SK-N-SH treated with all-trans-retinoic acid at 6 μM for 48 hours (cell line): ENCODE results near the gene CDC42SE2.

Experiments
- ATAC-seq: fragments of 200-7000 bp; cut with Tn5 transposase; 3 replicates; pipeline ENCODE4 v1.9.1; 2020; ENCODE audit warnings: mild to moderate bottlenecking, moderate library complexity
- ARNTL ChIP-seq: fragments of 450-650 bp; formaldehyde crosslinking; IDR thresholded peaks from 2 replicates; pipeline ENCODE4 v1.5.0; 2020; ENCODE audit warnings: low read depth, mild to moderate bottlenecking, moderate library complexity, borderline replicate concordance
- BACH2 ChIP-seq: fragments of 250-450 bp; sonication (Bioruptor Pico); IDR thresholded peaks from 2 replicates; pipeline ENCODE4 v1.9.0; 2021; ENCODE audit warnings: mild to moderate bottlenecking, borderline replicate concordance
- CSDC2 ChIP-seq: fragments of 250-450 bp; sonication (Bioruptor Pico); IDR thresholded peaks from 2 replicates; pipeline ENCODE4 v1.5.0; 2020; ENCODE audit warnings: mild to moderate bottlenecking, moderate library complexity
- ESRRG ChIP-seq: fragments of 250-450 bp; sonication (Bioruptor Pico); IDR thresholded peaks from 2 replicates; pipeline ENCODE4 v1.6.1; 2021; ENCODE audit warnings: mild to moderate bottlenecking
- GLIS3 ChIP-seq: fragments of 250-450 bp; sonication (Bioruptor Pico); IDR thresholded peaks from 2 replicates; pipeline ENCODE4 v1.5.0; 2020; ENCODE audit warnings: mild to moderate bottlenecking, moderate library complexity
- ISL1 ChIP-seq: fragments of 250-450 bp; sonication (Bioruptor Pico); IDR thresholded peaks from 2 replicates; pipeline ENCODE4 v2.1.2; 2022; ENCODE audit warnings: mild to moderate bottlenecking, moderate library complexity
- OSR1 ChIP-seq: fragments of 250-450 bp; sonication (Bioruptor Pico); IDR thresholded peaks from 2 replicates; pipeline ENCODE4 v1.8.0; 2022; ENCODE audit warnings: moderate library complexity, mild to moderate bottlenecking, inconsistent platforms
- PPARA ChIP-seq: fragments of 250-450 bp; sonication (Bioruptor Pico); IDR thresholded peaks from 2 replicates; pipeline ENCODE4 v1.5.0; 2020; ENCODE audit warnings: mild to moderate bottlenecking, borderline replicate concordance
- RARB ChIP-seq: fragments of 250-450 bp; sonication (Bioruptor Pico); IDR thresholded peaks from 2 replicates; pipeline ENCODE4 v1.8.0; 2021; ENCODE audit warnings: mild to moderate bottlenecking, moderate library complexity
- TOX ChIP-seq: fragments of 250-450 bp; sonication (Bioruptor Pico); IDR thresholded peaks from 2 replicates; pipeline ENCODE4 v1.8.0; 2021; ENCODE audit warnings: mild to moderate bottlenecking, moderate library complexity, borderline replicate concordance
- ZC3H10 ChIP-seq: fragments of 250-450 bp; sonication (Bioruptor Pico); IDR thresholded peaks from 2 replicates; pipeline ENCODE4 v1.5.1; 2021; ENCODE audit warnings: mild to moderate bottlenecking, moderate library complexity
- ZFP3 ChIP-seq: fragments of 250-450 bp; sonication (Bioruptor Pico); IDR thresholded peaks from 2 replicates; pipeline ENCODE4 v1.5.0; 2020; ENCODE audit warnings: mild to moderate bottlenecking, moderate library complexity
- ZNF565 ChIP-seq: fragments of 450-650 bp; formaldehyde crosslinking; conservative IDR thresholded peaks from 2 replicates; pipeline ENCODE4 v1.5.0; 2020; ENCODE audit warnings: low read depth, mild to moderate bottlenecking, moderate library complexity
- ZNF70 ChIP-seq: fragments of 450-650 bp; formaldehyde crosslinking; IDR thresholded peaks from 2 replicates; pipeline ENCODE4 v1.5.0; 2020; ENCODE audit warnings: mild to moderate bottlenecking, moderate library complexity
- TF ChIP-seq, protein P1 (sequence below): fragments of 250-450 bp; sonication (Bioruptor Pico); IDR thresholded peaks from 2 replicates; pipeline ENCODE4 v1.5.0; 2020; ENCODE audit warnings: mild to moderate bottlenecking, moderate library complexity
- TF ChIP-seq, protein P2 (sequence below): fragments of 250-450 bp; sonication (Bioruptor Pico); IDR thresholded peaks from 2 replicates; pipeline ENCODE4 v1.5.1; 2020; ENCODE audit warnings: low read depth, mild to moderate bottlenecking, moderate library complexity
- TF ChIP-seq, protein P3 (sequence below): fragments of 250-450 bp; sonication (Bioruptor Pico); IDR thresholded peaks from 2 replicates; pipeline ENCODE4 v1.8.0; 2021; ENCODE audit warnings: low read depth, mild to moderate bottlenecking, moderate library complexity, borderline replicate concordance
- TF ChIP-seq, protein P4 (sequence below): fragments of 250-450 bp; sonication (Bioruptor Pico); IDR thresholded peaks from 2 replicates; pipeline ENCODE4 v1.5.1; 2021; ENCODE audit warnings: mild to moderate bottlenecking, moderate library complexity
- TF ChIP-seq, protein P5 (sequence below): fragments of 250-450 bp; sonication (Bioruptor Pico); IDR thresholded peaks from 2 replicates; pipeline ENCODE4 v1.8.0; 2020; ENCODE audit warnings: mild to moderate bottlenecking, moderate library complexity, borderline replicate concordance

Gene CDC42SE2

DNA sequence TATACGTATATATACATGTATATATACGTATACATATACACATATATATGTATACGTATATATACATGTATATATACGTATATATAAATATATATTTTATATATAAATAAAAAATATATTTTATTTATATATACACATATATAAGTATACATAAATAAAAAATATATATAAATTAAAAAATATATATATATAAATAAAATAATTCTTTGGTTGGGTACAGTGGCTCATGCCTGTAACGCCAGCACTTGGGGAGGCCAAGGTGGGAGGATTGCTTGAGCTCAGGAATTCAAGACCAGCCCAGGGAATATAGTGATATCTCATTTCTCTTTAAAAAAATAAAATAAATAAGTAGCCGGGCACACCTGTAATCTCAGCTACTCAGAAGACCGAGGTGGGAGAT is 155.0 kb downstream of the CDC42SE2 start (continued):
- TF ChIP-seq, protein P1, sequence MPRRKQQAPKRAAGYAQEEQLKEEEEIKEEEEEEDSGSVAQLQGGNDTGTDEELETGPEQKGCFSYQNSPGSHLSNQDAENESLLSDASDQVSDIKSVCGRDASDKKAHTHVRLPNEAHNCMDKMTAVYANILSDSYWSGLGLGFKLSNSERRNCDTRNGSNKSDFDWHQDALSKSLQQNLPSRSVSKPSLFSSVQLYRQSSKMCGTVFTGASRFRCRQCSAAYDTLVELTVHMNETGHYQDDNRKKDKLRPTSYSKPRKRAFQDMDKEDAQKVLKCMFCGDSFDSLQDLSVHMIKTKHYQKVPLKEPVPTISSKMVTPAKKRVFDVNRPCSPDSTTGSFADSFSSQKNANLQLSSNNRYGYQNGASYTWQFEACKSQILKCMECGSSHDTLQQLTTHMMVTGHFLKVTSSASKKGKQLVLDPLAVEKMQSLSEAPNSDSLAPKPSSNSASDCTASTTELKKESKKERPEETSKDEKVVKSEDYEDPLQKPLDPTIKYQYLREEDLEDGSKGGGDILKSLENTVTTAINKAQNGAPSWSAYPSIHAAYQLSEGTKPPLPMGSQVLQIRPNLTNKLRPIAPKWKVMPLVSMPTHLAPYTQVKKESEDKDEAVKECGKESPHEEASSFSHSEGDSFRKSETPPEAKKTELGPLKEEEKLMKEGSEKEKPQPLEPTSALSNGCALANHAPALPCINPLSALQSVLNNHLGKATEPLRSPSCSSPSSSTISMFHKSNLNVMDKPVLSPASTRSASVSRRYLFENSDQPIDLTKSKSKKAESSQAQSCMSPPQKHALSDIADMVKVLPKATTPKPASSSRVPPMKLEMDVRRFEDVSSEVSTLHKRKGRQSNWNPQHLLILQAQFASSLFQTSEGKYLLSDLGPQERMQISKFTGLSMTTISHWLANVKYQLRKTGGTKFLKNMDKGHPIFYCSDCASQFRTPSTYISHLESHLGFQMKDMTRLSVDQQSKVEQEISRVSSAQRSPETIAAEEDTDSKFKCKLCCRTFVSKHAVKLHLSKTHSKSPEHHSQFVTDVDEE: no peak
- TF ChIP-seq ZNF70 (CRISPR knock-in tag): no peak
- TF ChIP-seq, protein P2, sequence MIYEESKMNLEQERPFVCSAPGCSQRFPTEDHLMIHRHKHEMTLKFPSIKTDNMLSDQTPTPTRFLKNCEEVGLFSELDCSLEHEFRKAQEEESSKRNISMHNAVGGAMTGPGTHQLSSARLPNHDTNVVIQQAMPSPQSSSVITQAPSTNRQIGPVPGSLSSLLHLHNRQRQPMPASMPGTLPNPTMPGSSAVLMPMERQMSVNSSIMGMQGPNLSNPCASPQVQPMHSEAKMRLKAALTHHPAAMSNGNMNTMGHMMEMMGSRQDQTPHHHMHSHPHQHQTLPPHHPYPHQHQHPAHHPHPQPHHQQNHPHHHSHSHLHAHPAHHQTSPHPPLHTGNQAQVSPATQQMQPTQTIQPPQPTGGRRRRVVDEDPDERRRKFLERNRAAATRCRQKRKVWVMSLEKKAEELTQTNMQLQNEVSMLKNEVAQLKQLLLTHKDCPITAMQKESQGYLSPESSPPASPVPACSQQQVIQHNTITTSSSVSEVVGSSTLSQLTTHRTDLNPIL (CRISPR knock-in tag): no peak
- no peak for TF ChIP-seq RARB
- TF ChIP-seq ISL1: no peak
- TF ChIP-seq ZC3H10 (CRISPR knock-in tag): no peak

DNA sequence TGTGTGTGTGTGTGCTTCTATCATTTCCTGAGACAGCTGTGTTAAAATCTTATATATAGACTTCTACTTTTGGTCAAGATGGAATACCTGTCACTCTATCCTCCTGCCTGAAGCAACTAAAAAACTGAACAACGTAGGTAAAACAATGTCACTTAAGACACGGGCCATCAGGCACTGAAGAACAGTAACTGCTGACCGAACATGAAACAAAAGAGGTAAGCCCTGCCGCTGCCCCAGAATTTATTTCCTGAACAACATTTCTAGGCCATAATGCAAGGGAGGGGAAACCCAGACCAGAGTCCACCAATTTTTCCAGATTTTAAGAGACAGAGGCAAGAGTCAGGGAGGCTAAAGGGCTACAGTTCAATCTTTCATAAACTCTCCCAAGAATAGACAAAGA is 156.0 kb downstream of the CDC42SE2 start:
- ATAC-seq: no peak
- TF ChIP-seq, protein P1: no peak
- TF ChIP-seq ZC3H10 (CRISPR knock-in tag): no peak
- no peak for TF ChIP-seq GLIS3 (CRISPR knock-in tag)
- TF ChIP-seq ZFP3: no peak
- TF ChIP-seq, protein P3, sequence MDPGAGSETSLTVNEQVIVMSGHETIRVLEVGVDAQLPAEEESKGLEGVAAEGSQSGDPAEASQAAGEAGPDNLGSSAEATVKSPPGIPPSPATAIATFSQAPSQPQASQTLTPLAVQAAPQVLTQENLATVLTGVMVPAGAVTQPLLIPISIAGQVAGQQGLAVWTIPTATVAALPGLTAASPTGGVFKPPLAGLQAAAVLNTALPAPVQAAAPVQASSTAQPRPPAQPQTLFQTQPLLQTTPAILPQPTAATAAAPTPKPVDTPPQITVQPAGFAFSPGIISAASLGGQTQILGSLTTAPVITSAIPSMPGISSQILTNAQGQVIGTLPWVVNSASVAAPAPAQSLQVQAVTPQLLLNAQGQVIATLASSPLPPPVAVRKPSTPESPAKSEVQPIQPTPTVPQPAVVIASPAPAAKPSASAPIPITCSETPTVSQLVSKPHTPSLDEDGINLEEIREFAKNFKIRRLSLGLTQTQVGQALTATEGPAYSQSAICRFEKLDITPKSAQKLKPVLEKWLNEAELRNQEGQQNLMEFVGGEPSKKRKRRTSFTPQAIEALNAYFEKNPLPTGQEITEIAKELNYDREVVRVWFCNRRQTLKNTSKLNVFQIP: no peak

DNA sequence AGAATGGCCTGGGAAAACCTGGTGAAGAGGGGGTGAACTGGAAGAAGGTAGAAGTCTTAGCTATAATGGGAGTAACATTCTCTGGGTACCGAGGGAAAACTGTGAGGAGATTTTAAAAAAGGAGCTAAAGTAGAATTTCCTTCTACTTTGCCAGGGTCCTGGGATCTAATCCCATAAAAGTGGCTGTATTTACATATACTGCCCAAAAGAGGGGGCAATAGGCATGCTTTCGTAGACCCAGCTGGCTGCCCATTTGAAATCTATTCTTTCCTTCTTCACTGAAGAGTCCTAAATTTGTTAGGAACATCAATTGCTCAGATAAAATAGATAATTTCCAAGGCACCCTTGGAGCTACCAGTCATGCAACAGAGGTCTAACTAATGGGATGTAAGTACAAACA is 159.2 kb downstream of the CDC42SE2 start:
- ATAC-seq: peak; percentile 92
- no peak for TF ChIP-seq PPARA
- TF ChIP-seq, protein P4, sequence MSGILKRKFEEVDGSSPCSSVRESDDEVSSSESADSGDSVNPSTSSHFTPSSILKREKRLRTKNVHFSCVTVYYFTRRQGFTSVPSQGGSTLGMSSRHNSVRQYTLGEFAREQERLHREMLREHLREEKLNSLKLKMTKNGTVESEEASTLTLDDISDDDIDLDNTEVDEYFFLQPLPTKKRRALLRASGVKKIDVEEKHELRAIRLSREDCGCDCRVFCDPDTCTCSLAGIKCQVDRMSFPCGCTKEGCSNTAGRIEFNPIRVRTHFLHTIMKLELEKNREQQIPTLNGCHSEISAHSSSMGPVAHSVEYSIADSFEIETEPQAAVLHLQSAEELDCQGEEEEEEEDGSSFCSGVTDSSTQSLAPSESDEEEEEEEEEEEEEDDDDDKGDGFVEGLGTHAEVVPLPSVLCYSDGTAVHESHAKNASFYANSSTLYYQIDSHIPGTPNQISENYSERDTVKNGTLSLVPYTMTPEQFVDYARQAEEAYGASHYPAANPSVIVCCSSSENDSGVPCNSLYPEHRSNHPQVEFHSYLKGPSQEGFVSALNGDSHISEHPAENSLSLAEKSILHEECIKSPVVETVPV (CRISPR knock-in tag): no peak
- TF ChIP-seq BACH2 (CRISPR knock-in tag): no peak
- TF ChIP-seq OSR1 (CRISPR knock-in tag): no peak
- TF ChIP-seq ESRRG (CRISPR knock-in tag): no peak
- TF ChIP-seq CSDC2 (CRISPR knock-in tag): no peak
- no peak for TF ChIP-seq GLIS3 (CRISPR knock-in tag)
- TF ChIP-seq ZFP3: no peak
- TF ChIP-seq, protein P5, sequence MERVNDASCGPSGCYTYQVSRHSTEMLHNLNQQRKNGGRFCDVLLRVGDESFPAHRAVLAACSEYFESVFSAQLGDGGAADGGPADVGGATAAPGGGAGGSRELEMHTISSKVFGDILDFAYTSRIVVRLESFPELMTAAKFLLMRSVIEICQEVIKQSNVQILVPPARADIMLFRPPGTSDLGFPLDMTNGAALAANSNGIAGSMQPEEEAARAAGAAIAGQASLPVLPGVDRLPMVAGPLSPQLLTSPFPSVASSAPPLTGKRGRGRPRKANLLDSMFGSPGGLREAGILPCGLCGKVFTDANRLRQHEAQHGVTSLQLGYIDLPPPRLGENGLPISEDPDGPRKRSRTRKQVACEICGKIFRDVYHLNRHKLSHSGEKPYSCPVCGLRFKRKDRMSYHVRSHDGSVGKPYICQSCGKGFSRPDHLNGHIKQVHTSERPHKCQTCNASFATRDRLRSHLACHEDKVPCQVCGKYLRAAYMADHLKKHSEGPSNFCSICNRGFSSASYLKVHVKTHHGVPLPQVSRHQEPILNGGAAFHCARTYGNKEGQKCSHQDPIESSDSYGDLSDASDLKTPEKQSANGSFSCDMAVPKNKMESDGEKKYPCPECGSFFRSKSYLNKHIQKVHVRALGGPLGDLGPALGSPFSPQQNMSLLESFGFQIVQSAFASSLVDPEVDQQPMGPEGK (CRISPR knock-in tag): no peak
- TF ChIP-seq ISL1: no peak
- no peak for TF ChIP-seq ZC3H10 (CRISPR knock-in tag)
- TF ChIP-seq, protein P3: no peak
- TF ChIP-seq ZNF565 (CRISPR knock-in tag): no peak
- no peak for TF ChIP-seq ARNTL (CRISPR knock-in tag)
- no peak for TF ChIP-seq ZNF70 (CRISPR knock-in tag)
- TF ChIP-seq RARB: no peak
- TF ChIP-seq TOX (CRISPR knock-in tag): no peak
